Ovary (tissue), 9 donors: ENCODE data around the gene THY1. TPM values are rescaled to one million over a fixed set of nuclear protein-coding genes. Genes with fewer than 3 reads are reported as not detected.

Experiments
- DNase-seq, 5 donors: peaks; one replicate each; pipeline ENCODE4 v3.0.0-alpha.2; 2019 to 2020
- H3K27ac ChIP-seq, 2 donors: fragments of 200-600 bp; one replicate each; pipeline versions ENCODE4 v1.5.1 to v1.8.0; 2019 to 2022
- H3K27me3 ChIP-seq: fragments of 200-600 bp; one replicate; pipeline ENCODE4 v1.8.0; 2022
- H3K36me3 ChIP-seq: fragments of 200-600 bp; sonication (generic); one replicate; pipeline ENCODE4 v1.5.1; 2019
- H3K4me1 ChIP-seq: one replicate; pipeline ENCODE4 v1.8.1; 2013; ENCODE audit warnings: mild to moderate bottlenecking, moderate library complexity; ENCODE audit not compliant: insufficient read depth
- H3K4me3 ChIP-seq: fragments of 200-600 bp; sonication (generic); one replicate; pipeline ENCODE4 v1.5.1; 2017
- H3K9me3 ChIP-seq, 2 donors: fragments of 200-600 bp in 1 of 2; sonication (generic) in 1 of 2; one replicate each; pipeline versions ENCODE4 v1.5.1 to v1.8.1; 2013 to 2019; ENCODE audit warnings: mild to moderate bottlenecking in 1 of 2, moderate library complexity in 1 of 2
- EP300 ChIP-seq: sonication (generic); formaldehyde crosslinking; IDR thresholded peaks from one replicate; pipeline ENCODE4 v1.6.1; 2017; ENCODE audit warnings: antibody characterized with exemption
- POLR2A ChIP-seq: fragments of 450-650 bp; IDR thresholded peaks from one replicate; pipeline ENCODE4 v1.6.1; 2017; ENCODE audit warnings: antibody characterized with exemption, mild to moderate bottlenecking, moderate library complexity
- WGBS, 3 donors: extraction: QIAGEN DNeasy Blood & Tissue Kit in 1 of 3; methylation state at CpG; one replicate each; pipeline versions ENCODE4 v1.1.5 to v1.1.7; 2013 to 2017; 5-methylcytosine and 5-hydroxymethylcytosine counted together
- intact Hi-C, 4 donors: fragments of 100-400 bp; cut with DNase I; formaldehyde crosslinking; loops; one replicate each; pipeline versions ENCODE4 v1.11.0 to v1.15.1; 2022 to 2023
- polyA plus RNA-seq, 2 donors: library from polyadenylated mRNA; stranded (reverse); fragments of 200-250 nt in 1 of 2; fragments of 350-450 nt in 1 of 2; fragmentation: Illumina TruSeq in 1 of 2; extraction: RNeasy Lipid Tissue Mini Kit (QIAGEN cat#74804) in 1 of 2; gene quantifications; one replicate each; pipeline ENCODE4 v1.2.3, GENCODE V29; 2013 to 2014
- total RNA-seq, 7 donors: library from RNA; depleted of rRNA in 2 of 7; stranded (reverse); fragments of >200 nt in 2 of 7; fragmentation: NEBNext Ultra II Directional in 3 of 7; extraction: Animal tissue kit (Norgen Biotek cat#: 25700) in 3 of 7; gene quantifications; one replicate each; pipeline versions ENCODE4 v1.1.0 to v1.2.4, GENCODE V29; 2016 to 2023
- TF ChIP-seq, protein P1 (sequence below), 3 donors: fragments of 450-650 bp in 2 of 3; fragments of 200-600 bp in 1 of 3; IDR thresholded peaks; one replicate each; pipeline versions ENCODE4 v1.5.1 to v1.8.0; 2016 to 2022; ENCODE audit warnings: antibody characterized with exemption in 3 of 3, mild to moderate bottlenecking in 1 of 3
- donor health status: DM: no; HTN: no; CAD: no; lungs with moderate emphysema.
- donor health status: DM: no; HTN: no; CAD: no.
- donor health status: Bipolar disorder and iron deficiency.
- donor health status: DM: yes; HTN: yes; CAD: no.
- donor health status: DM: no; HTN: no; CAD: no.
- donor health status: DM: yes; HTN: yes; CAD: no.

The THY1 gene
- total and polyA plus RNA-seq, 9 donors, result 0.36 to 123 (median 15.0) TPM

DNA sequence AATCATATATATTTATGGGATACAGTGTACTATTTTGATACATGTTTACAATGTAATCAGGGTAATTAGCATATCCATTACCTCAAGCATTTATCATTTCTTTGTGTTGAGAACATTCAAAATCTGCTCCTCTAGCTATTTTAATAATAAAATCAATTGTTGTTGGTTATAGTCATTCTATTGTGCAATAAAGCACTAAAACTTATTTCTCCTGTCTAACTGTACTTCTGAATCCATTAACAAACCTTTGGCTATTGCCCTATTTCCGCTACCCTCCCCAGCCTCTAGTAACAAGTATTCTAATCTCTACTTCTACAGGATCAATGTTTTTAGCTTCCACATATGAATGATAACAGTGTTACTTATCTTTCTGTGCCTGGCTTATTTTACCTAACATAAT lies 26.1 kb downstream of the THY1 start:
- DNase-seq, result no peak
- no peaks in the 10 kb centered on the region for H3K4me1 ChIP-seq
- H3K9me3 ChIP-seq, result peaks cover 0 to 7% of the 10 kb centered on the region in 2 donors
- no peaks in the 10 kb centered on the region for H3K36me3 ChIP-seq
- H3K27ac ChIP-seq, result no peak overlapping the region
- H3K4me3 ChIP-seq, result no peak overlapping the region
- intact Hi-C loops, result no loop called here
- H3K27me3 ChIP-seq, result no peaks in the 10 kb centered on the region
- WGBS, 3 donors, result 94 to 100% (median 98%) methylated on average over 1 of the region's 1 CpG
- TF ChIP-seq, protein P1, sequence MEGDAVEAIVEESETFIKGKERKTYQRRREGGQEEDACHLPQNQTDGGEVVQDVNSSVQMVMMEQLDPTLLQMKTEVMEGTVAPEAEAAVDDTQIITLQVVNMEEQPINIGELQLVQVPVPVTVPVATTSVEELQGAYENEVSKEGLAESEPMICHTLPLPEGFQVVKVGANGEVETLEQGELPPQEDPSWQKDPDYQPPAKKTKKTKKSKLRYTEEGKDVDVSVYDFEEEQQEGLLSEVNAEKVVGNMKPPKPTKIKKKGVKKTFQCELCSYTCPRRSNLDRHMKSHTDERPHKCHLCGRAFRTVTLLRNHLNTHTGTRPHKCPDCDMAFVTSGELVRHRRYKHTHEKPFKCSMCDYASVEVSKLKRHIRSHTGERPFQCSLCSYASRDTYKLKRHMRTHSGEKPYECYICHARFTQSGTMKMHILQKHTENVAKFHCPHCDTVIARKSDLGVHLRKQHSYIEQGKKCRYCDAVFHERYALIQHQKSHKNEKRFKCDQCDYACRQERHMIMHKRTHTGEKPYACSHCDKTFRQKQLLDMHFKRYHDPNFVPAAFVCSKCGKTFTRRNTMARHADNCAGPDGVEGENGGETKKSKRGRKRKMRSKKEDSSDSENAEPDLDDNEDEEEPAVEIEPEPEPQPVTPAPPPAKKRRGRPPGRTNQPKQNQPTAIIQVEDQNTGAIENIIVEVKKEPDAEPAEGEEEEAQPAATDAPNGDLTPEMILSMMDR (IDR thresholded peaks at IDR 0.05), result no peak
- TF ChIP-seq EP300 (no peak), POLR2A (no peak)

DNA sequence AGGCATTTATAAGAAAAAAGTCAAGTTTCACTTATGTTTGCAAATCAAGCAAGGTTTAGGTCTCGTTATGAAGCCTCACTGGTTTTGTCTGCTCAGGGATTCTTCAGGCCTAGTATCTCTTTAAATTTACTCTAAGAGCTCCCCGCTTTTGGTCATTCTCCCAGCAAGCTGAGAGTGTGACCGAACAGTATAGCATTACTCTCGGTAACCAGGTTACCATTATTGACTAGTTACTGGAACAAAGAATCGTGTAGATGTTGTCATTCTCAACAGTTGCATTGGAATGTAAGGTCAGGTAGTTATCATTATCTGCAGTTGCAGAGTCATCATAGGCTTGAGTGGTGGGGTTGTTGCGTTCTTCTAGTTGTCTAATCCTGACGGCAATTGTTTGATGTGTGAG lies 31.7 kb downstream of the THY1 start:
- TF ChIP-seq EP300 (no peak), POLR2A (no peak)
- TF ChIP-seq, protein P1 (IDR thresholded peaks at IDR 0.05), result no peak
- Histone ChIP-seq H3K36me3 (no peaks in the 10 kb centered on the region), H3K4me1 (no peaks in the 10 kb centered on the region), H3K9me3 (no peaks in the 10 kb centered on the region), H3K4me3 (no peak overlapping the region), H3K27me3 (no peaks in the 10 kb centered on the region), H3K27ac (no peak overlapping the region)
- intact Hi-C loops, result no loop called here
- DNase-seq, result no peak
- WGBS, 3 donors, result 77 to 87% (median 81%) methylated on average over 7 of the region's 7 CpGs

DNA sequence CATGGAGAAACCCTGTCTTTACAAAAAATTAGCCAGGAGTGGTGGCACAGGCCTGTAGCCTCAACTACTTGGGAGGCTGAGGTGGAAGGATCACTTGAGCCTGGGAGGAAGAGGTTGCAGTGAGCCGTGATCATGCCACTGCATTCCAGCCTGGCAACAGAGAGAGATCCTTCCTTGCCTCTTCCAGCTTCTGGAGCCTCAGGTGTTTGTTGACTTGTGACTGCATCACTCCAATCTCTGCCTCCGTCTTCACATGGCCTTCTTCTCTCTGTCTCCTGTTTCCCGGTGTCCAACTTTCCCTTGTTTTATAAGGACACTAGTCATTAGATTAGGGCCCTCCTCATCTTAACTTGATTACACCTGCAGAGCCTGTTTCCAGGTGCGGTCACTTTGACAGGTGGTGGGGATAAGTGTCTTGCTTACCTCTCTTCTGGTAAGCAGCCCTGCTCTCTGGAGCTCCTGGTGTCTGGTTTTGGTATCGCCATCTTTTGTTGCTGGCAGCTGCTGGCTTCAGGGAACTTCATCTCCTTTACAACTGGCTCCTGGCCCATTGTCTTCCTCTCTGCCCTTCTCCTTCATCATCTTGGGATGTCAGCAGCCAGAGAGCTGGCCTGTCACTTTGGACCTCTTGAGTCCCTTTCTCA lies 33.2 kb downstream of the THY1 start:
- intact Hi-C loops, result no loop called here
- WGBS, 3 donors, result 73 to 79% (median 74%) methylated on average over 5 of the region's 5 CpGs

DNA sequence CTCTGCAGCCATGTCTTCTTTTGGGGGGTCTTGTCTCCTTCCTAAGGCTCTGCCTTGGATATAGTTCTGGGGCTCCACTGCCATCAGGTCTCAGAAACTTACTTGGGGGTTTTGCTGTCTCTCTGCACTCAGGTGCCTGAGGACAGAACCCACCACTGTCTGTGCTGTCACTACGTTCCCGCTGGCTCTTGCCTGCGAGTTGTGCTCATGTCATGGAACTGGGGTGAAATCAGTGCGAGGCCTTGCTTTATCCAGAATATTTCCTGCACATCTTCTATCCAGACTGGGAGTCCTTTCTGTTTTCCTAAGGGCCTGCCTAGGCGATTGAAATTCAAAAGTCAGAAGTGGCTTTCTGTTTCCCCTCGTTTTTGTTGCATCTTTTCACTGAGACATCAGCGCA lies 34.9 kb downstream of the THY1 start:
- Histone ChIP-seq H3K27ac (no peak overlapping the region), H3K4me3 (no peak overlapping the region), H3K4me1 (no peaks in the 10 kb centered on the region), H3K9me3 (no peaks in the 10 kb centered on the region), H3K27me3 (no peaks in the 10 kb centered on the region), H3K36me3 (no peaks in the 10 kb centered on the region)
- TF ChIP-seq POLR2A, result no peak
- no peak for TF ChIP-seq EP300
- TF ChIP-seq, protein P1 (IDR thresholded peaks at IDR 0.05), result no peak
- DNase-seq, result no peak
- WGBS, 3 donors, result 91 to 92% (median 91%) methylated on average over 7 of the region's 7 CpGs
- intact Hi-C loops, result no loop called here

More for the DNA sequence above, 33.2 kb downstream of the THY1 start:
- Histone ChIP-seq H3K4me1 (no peaks in the 10 kb centered on the region), H3K9me3 (no peaks in the 10 kb centered on the region), H3K36me3 (no peaks in the 10 kb centered on the region), H3K27me3 (no peaks in the 10 kb centered on the region), H3K4me3 (no peak overlapping the region), H3K27ac (no peak overlapping the region)
- no peak for TF ChIP-seq POLR2A
- TF ChIP-seq EP300, result no peak
- TF ChIP-seq, protein P1 (IDR thresholded peaks at IDR 0.05), result no peak
- DNase-seq, result no peak
